ACHN (cell line): ENCODE data around the gene BCAP29.
"Not testable (repeated sequence)": the region's sequence is repeated elsewhere in the genome, so short reads cannot be mapped to it uniquely, and the experiment has no call there.

Source experiments
- DNase-seq: peaks from one replicate; pipeline ENCODE4 v3.0.0-alpha.2; 2015
- in situ Hi-C: cut with HindIII; loops from 2 replicates; pipeline ENCODE4 v1.10.0; 2017; ENCODE audit warnings: low sequenced_read_pairs, low pct_ligation_motif_present, low pct_unique_long_range_greater_than_20kb

BCAP29 gene

DNA sequence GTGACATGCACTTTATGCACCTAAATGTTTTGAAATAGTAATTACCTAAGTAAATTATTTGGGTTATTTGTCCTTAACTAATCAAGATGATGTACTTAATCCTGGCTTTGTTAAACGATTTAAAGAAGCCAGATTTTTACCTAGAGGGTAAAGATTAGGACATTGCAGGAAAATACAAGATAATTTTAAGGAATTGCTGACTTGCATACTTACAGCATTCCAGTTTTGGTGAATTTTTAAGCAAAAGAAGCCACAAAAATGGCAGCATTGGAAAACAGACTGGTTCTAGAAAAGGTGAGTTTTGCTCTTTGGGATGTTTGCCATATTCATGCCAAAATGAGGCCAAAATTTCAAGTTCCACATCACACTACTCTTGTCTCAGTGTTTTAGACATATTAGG lies 33.4 kb downstream of the BCAP29 start:
- in situ Hi-C loops, result no loop called here
- no peak for DNase-seq

DNA sequence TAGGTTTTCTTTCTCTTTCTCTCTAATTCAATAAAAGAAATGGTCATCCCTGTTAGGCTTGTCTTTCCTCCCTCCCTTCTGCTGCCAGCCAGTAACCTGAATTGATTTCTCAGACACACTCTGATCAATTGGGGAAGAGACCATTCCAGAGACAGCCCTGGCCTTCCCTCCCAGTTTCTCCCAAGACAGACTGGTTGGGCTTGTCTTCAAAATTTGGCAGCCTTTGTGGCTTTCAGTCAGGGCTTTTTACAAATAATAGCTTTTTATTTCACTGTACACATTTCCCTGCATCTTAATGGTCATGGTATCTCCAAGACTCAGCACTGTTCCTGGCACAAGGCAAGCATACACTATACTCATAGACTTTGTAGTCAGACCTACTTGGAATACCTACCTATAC lies 33.9 kb downstream of the BCAP29 start:
- DNase-seq, result no peak

DNA sequence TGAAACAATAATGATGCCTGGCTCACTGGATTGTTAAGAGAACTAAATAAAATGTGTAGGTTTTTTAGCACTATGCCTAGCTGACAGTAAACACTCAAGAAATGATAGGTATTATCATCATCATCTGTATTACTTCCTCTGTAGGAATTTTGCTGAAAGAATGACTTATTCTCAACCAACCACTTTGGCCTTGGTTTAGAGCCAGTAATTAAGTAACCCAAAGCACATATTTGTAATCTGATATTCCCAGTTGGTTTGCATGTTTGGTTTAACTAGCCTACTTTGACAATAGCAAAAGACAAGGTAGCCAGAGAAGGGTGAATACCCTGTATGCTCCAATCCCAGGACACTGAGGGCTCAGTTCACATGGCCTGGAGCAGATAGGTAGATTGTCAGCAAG lies 34.4 kb downstream of the BCAP29 start:
- no peak for DNase-seq
- in situ Hi-C loops, result no loop called here

More for the DNA sequence above, 33.9 kb downstream of the BCAP29 start:
- in situ Hi-C loops, result no loop called here

DNA sequence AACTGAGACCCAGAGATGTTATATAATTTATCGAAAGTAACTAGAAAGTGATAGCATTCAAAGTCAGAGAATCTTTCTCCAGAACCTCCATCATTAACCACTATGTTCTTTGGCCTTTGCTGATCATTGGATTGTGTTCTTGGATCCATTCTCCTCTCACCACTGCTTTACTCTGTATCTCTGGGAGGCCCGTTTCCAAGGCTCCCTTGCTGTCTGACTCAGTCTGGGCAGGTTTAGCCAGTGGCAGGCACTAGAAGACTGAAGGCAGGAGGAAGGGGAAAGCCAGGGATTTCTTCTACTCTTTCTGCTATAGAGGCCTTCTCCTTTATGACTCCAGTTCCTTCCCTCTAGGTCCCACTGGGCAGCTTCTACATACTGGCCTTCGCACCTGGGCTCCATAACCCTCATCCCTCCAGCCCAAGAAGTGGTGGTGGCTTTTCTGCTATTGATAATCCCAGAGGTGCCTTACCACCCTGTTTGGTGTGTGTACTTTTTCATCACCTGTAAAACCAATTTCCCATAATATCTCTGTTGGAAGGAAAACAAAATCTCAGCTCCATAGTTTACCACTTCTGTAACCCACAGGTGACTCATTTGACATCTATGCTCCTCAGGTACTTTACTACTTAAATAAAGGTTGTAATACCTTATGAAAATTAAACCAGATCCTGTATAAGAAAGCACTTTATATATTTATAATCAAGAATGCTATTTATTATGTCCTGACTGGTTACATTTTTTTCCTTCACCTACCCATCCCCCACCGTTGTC lies 36.0 kb downstream of the BCAP29 start:
- no peak for DNase-seq
- in situ Hi-C loops, result no loop called here

DNA sequence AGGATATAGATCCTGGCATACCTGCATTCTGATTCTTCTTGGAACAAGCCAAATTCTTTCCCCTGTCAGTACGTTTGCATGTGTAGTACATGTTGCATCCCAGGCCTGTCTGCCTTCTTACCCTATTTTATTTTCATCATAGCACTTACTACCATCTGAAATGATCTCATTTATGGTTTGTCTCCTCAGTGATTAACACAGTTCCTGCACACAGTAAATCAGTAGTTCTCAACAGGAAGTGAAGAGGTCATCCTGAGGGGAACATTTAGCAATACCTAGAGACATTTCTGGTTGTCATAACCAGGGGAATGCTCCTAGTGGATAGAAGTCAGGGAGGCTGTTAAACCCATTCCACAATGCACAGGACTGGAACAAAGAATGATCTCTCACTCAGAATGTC lies 42.4 kb downstream of the BCAP29 start:
- in situ Hi-C loops, result no loop called here
- peak; percentile 31 for DNase-seq

DNA sequence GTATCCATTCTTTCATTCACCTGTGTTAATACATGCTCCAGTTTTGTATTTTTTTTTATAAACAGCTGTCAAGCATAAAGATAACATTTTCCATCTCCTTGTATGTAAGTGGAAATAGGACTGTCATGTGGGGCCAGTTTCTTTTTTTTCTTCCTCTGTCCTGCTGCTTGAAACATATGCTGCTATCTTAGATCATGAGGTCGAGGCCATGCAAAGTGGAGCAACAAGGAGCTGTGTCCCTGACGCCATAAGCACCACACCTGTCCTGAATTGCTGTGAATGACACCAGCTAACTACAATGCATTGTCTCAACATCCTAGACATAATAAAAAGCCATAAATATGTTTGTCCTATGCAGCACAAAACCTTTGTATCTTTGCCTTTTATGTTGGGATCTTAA lies 42.8 kb downstream of the BCAP29 start:
- DNase-seq, result no peak
- in situ Hi-C loops, result no loop called here

DNA sequence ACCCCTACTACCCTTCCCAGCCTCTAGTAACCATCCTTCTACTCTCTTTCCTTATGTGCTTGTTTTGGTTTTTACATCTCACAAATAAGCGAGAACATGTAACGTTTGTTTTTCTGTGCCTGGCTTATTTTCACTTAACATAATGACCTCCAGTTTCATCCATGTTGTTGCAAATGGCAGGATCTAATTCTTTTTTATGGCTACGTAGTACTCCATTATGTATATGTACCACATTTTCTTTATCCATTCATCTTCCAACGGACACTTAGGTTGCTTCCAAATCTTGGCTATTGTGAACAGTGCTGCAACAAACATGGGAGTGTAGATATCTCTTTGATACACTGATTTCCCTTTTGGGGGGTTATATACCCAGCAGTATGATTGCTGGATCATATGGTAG lies 47.0 kb downstream of the BCAP29 start:
- in situ Hi-C loops, result no loop called here

DNA sequence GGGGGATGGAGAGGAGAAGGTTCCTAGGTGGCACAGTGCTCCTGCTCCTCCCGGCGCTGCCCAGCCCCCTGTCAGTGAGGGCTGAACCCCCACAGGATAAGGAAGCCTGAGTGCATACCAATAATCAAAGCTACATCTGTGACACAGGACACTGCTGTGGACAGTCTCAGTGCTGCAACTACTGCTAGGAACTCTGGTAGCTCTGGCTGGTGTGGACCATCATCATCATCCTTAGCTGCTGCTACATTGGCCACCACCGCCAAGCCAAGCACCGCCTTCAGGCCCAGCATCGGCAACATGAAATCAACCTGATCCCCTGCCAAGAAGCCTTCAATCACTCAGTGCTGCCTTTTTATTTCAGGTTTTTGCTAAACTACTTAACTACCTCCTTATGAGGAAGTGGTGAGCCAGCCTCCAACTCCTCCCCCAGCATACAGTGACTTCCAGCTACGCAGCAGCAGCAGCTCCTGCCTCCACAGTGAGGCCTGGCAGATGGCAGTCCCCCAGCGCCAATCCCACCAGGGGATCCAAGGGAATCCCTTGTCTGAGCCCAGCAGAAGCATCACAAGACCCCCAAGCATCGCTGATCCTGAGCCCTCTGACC lies 48.5 kb downstream of the BCAP29 start:
- in situ Hi-C loops, result no loop called here
- no peak for DNase-seq

More for the DNA sequence above, 47.0 kb downstream of the BCAP29 start:
- no peak for DNase-seq

GRCh38 chr7:107630342-107630741 lies 50.3 kb downstream of the BCAP29 start:
- DNase-seq, result no peak
- in situ Hi-C loops, result no loop called here

DNA sequence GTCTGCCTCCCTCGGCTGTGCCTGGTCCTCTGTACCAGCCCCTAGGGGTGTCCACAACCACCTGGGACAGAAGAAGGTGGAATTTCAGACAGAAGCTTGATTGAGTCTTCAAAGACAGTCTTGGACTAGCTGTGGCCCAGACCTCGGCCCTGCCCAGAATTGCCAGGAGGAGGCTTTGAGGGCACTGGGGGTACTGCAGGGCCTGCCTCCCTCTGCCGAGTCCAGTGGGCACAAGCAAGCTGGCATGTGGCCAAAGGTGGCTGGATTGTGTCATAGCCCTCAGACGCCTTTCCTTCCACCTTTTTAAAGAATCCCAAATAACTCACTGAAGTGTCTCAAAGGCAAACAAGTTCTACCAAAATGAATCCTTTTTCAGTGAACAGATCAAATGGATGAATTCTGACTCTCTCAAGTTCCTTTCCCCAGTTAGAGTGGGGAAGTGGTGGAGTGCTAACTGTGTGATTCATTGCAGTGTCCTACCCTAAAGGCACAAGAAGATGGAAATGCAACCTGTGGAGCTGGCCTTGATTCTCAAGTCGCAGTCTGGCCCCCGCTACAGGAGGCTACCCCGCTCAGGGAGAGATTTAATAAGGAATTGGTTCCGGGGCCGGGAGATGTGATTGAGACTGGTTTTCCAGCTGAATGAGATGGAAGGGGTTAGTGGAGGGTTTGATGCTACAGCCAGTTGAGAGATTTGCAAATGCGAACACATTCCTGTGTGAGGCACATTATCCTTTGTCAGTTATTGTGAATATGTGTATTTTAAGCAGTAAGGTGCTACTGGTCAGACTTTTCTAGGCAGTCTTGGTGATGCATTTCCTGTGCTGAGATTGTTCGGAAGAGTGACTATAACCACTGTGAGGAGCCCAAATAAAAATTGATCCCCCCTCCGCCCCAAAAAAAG lies 51.8 kb downstream of the BCAP29 start:
- no peak for DNase-seq
- in situ Hi-C loops, result no loop called here

DNA sequence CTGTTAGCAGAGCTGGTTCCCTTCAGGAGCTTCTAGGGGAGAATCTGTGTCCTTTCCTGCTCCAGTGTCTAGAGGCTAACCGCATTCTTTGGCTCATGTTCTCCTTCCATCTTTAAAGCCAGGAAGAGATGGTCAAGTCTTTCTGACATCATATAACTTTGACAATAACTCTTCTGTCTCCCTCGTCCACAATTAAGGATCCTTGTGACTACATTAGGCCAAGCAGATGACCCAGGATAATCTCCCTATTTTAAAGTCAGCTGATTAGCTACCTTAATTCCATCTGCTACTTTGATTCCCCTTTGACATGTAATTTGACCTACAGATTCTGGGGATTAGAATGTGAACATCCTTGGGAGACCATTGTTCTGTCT lies 52.4 kb downstream of the BCAP29 start:
- no peak for DNase-seq
- in situ Hi-C loops, result no loop called here

- in situ Hi-C loops, result no loop called here
- DNase-seq, result no peak
These were observed 58.5 kb downstream of the BCAP29 start for GRCh38 chr7:107638594-107638993.

- in situ Hi-C loops, result not testable (repeated sequence)
These were observed 59.0 kb downstream of the BCAP29 start for GRCh38 chr7:107639070-107639469.

GRCh38 chr7:107641676-107642075 lies 61.6 kb downstream of the BCAP29 start:
- DNase-seq, result no peak
- in situ Hi-C loops, result no loop called here

More at GRCh38 chr7:107639070-107639469, 59.0 kb downstream of the BCAP29 start:
- not testable (repeated sequence) for DNase-seq

DNA sequence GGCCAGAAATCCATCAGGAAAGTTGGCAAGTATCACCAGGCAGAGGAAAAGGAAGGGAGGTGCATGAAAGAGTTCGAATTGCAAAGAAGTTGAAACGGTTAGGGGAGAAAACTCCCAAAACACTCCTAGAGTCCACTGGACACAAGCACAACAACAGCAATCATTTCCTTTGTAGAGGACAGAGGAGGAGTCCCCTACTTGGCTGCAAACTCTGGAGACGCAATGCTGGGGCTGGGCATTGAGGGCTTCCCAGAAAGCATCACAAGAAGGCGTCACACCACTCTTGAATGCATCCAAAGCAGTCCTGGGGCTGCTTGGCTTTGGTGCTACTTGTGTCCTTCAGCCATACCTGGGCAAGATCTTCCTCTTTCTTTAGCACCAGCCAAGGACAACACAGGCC lies 62.5 kb downstream of the BCAP29 start:
- DNase-seq, result no peak
- in situ Hi-C loops, result no loop called here

DNA sequence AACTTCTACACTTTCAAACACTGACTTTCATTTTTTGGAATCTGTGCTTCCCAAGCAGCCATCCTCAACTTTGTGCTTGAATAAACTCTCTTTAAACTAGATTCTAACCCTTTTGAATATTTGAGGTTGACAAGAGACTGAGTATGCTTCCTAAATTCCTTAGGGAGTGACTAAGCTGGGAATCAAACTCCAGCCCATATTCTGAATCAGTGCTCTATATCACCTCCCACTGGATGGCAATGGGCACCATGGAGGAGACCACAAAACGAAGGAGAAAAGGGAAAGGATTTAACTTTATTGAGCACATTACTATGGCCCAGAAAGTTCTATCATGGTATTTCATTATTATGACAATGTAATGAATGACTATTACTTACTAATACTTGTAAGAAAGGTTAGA lies 63.4 kb downstream of the BCAP29 start:
- DNase-seq, result peak; percentile 66
- in situ Hi-C loops, result no loop called here

- no peak for DNase-seq
- in situ Hi-C loops, result no loop called here
These were observed 63.9 kb downstream of the BCAP29 start for GRCh38 chr7:107643938-107644308.

GRCh38 chr7:107644309-107644974 lies 64.4 kb downstream of the BCAP29 start:
- in situ Hi-C loops, result no loop called here
- DNase-seq, result no peak

- no peak for DNase-seq
- in situ Hi-C loops, result no loop called here
These were observed 72.6 kb downstream of the BCAP29 start for GRCh38 chr7:107652642-107653041.
